ENCODE results near the gene VPS51.

Gene VPS51

GRCh38 chr11:65159012-65159411 lies 63.0 kb downstream of the VPS51 start:
- peak; percentile 78 for FAIRE-seq
- DNase-seq (ENCODE audit: extremely low spot score, insufficient read length, low read depth), result no peak

- no peak for DNase-seq (ENCODE audit: extremely low spot score, insufficient read length, low read depth)
- FAIRE-seq, result no peak
Measured at GRCh38 chr11:65160643-65161042, 64.6 kb downstream of the VPS51 start.

All from GM18507 (cell line).